Kidney epithelial cell (primary cell): ENCODE measurements around the gene MYO1D. TPM values are rescaled to one million over a fixed set of nuclear protein-coding genes. Genes with fewer than 3 reads are reported as not detected.

ENCODE experiments used
- DNase-seq: peaks from one replicate; pipeline ENCODE4 v3.0.0-alpha.2; 2010; ENCODE audit warnings: low read depth
- H3K27me3 ChIP-seq: 2 replicates; pipeline ENCODE4 v1.6.0; 2011; ENCODE audit warnings: low read length; ENCODE audit not compliant: control insufficient read depth, insufficient read depth
- H3K36me3 ChIP-seq: 2 replicates; pipeline ENCODE4 v1.5.1; 2011; ENCODE audit warnings: low read length; ENCODE audit not compliant: control insufficient read depth, insufficient read depth
- H3K4me3 ChIP-seq: 2 replicates; pipeline ENCODE4 v1.5.1; 2011; ENCODE audit warnings: low read depth, mild to moderate bottlenecking, control low read depth, low read length
- total RNA-seq: library from RNA; depleted of rRNA; stranded (reverse); fragments of >200 nt; gene quantifications from 2 replicates; pipeline ENCODE4 v1.2.3, GENCODE V29; 2015
- TF ChIP-seq, protein P1 (sequence below): IDR thresholded peaks from 2 replicates; pipeline ENCODE4 v1.5.1; 2011; ENCODE audit warnings: mild to moderate bottlenecking, moderate library complexity, low read length, control low read depth, inconsistent platforms; ENCODE audit not compliant: insufficient read depth, poor library complexity, severe bottlenecking

The MYO1D gene
- total RNA-seq, 1 donor from 2014 or later: 95.5 TPM

DNA sequence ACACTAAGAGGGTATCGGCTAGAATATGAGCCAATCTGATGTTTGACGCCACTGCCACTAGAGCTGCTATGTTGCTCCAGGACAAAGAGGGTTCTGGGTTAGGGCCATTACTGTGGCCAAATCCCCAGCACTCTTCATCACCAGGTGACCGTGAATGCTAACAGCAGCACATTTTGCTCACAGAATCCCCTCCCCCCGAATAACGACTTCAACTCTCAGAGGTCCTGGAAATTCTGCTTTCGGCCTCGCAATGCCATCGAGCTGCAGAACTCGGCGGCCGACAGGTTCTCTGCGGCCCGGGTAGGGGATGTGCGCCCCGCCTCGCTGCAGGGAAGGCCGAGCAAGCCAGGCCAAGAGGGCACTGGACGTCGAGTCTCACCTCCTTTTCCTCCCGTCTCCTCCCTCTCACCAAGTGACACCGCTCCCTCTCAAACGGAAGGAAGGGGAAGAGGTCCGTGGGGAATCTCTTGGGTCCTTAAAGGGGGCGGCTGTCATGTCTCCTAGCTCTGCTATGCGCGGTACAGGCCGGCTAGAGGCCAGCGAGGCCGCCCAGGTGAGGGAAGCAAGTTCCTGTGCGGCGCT, 358.2 kb downstream of the MYO1D start:
- H3K27me3 ChIP-seq: no peaks in the 10 kb centered on the region
- no peaks in the 10 kb centered on the region for H3K36me3 ChIP-seq
- peak overlapping the region; percentile 50 for H3K4me3 ChIP-seq
- TF ChIP-seq, protein P1, sequence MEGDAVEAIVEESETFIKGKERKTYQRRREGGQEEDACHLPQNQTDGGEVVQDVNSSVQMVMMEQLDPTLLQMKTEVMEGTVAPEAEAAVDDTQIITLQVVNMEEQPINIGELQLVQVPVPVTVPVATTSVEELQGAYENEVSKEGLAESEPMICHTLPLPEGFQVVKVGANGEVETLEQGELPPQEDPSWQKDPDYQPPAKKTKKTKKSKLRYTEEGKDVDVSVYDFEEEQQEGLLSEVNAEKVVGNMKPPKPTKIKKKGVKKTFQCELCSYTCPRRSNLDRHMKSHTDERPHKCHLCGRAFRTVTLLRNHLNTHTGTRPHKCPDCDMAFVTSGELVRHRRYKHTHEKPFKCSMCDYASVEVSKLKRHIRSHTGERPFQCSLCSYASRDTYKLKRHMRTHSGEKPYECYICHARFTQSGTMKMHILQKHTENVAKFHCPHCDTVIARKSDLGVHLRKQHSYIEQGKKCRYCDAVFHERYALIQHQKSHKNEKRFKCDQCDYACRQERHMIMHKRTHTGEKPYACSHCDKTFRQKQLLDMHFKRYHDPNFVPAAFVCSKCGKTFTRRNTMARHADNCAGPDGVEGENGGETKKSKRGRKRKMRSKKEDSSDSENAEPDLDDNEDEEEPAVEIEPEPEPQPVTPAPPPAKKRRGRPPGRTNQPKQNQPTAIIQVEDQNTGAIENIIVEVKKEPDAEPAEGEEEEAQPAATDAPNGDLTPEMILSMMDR: no peak
- no peak for DNase-seq

DNA sequence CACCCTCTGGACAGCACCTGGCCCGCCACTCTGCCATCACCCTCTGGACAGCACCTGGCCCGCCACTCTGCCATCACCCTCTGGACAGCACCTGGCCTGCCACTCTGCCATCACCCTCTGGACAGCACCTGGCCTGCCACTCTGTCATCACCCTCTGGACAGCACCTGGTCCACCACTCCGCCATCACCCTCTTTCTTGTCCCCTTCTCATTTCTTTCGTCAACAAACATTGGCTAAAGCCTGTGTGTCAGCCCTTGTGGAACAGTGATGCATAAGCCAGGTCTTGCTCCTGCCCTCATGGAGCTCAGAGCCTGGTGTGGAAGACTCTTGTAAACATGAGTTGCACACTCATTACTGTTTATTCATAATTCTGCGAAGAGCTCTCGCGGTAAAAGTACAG, 358.9 kb downstream of the MYO1D start:
- H3K27me3 ChIP-seq: no peaks in the 10 kb centered on the region
- DNase-seq: no peak
- TF ChIP-seq, protein P1: no peak
- no peak overlapping the region for H3K4me3 ChIP-seq
- H3K36me3 ChIP-seq: no peaks in the 10 kb centered on the region

DNA sequence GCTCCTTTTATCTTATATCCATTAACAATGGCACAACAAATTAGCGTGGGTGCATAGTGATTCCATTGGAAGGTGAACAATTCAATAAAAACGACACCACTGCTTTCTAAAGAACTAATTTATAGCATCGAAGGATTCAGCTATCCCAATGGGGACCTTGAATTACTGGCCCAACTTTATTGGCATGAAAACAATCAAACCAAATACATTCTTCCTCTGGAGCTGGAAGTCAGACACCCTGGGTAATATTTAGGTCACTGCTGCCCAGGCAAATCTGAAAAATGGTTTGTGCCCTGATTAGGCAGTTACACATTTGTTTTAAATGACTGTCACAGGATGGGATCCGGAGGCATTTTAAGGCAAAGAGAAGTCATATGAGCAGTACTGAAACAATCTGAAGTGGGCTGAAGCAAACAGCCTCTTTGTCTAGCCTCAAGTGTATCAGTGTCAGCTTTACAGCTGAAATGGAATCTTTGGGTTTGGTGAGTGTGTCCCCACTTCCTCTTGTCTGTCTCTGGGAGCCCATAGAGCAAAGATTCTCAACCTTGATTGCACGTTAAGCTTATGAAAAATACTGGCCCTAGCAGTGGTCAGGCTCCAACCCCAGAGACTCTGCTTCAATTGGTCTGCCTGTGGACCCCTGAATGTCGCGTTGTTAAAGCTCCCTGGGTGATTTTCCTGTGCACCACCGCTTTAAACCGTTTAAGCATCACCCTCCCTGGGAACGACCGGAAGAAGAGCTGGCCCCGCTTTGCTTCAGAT, 359.8 kb downstream of the MYO1D start:
- TF ChIP-seq, protein P1: no peak
- Histone ChIP-seq H3K27me3 (no peaks in the 10 kb centered on the region), H3K4me3 (no peak overlapping the region), H3K36me3 (no peaks in the 10 kb centered on the region)
- no peak for DNase-seq

DNA sequence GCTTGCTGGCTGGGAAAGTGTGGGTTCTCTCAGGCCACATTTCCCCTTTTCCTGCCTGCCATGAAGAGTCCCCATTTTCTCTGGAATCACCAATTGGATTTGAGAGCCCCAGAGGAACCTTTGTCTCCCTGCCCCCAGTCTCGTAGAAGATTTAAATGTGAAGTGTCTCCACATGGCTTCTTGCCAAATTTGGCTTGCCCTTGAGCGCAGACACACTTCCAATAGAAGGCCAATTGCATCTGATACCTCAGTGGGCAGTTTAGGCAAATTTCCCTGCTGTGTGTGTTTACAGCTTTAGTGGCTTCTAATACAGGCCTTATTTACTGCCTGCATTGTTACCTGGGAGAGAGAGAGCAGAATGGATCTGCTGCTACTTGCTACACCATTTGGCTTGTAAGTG, 360.5 kb downstream of the MYO1D start:
- TF ChIP-seq, protein P1: no peak
- no peak overlapping the region for H3K4me3 ChIP-seq
- no peaks in the 10 kb centered on the region for H3K36me3 ChIP-seq
- no peak for DNase-seq
- no peaks in the 10 kb centered on the region for H3K27me3 ChIP-seq

DNA sequence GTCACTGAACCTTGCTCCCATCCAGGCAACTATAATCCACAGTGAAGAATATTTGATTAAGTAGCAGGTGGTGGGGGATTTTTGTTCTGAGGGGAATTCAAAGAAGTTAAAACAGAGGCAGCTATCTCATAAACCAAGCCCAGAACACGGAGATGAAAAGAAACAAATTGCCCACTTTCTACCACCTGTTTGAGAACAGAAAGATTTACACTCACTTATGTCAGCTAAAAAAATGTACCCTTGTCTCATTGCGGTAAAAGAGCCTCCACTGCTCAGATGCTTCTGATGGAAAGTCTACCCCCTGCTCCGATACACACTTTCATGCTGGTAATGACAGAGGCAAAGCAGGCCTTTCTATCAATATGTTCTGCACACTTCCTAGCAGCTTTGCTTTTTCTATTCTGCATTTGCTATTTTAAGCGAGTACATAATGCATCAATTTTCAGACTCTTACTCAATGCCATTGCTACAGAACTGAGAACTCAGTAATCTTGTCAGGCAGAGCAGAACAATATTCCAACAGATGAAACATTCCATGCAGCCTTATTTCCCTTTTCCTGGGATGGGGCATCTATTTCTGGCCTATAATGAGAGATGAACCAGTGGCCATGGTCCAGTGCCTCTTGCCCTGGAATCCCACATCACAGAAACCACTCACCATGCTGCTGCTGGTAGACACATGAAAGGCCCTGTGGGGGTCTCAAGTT, 361.1 kb downstream of the MYO1D start:
- DNase-seq: no peak
- Histone ChIP-seq H3K4me3 (no peak overlapping the region), H3K27me3 (no peaks in the 10 kb centered on the region), H3K36me3 (no peaks in the 10 kb centered on the region)
- TF ChIP-seq, protein P1: no peak
